Urinary bladder (tissue), 4 donors: ENCODE measurements around the gene DLG1. TPM values are rescaled to one million over a fixed set of nuclear protein-coding genes. Genes with fewer than 3 reads are reported as not detected.

Experiments used
- DNase-seq: peaks from one replicate; pipeline ENCODE4 v3.0.0-alpha.2; 2015; ENCODE audit errors: extremely low spot score
- H3K27ac ChIP-seq: one replicate; pipeline ENCODE4 v1.5.1; 2013; ENCODE audit warnings: low read depth, mild to moderate bottlenecking, moderate library complexity
- H3K36me3 ChIP-seq: one replicate; pipeline ENCODE4 v1.6.1; 2013; ENCODE audit warnings: mild to moderate bottlenecking, moderate library complexity; ENCODE audit not compliant: insufficient read depth
- H3K4me1 ChIP-seq: one replicate; pipeline ENCODE4 v1.6.1; 2013; ENCODE audit warnings: mild to moderate bottlenecking, moderate library complexity; ENCODE audit not compliant: insufficient read depth
- H3K4me3 ChIP-seq: one replicate; pipeline ENCODE4 v1.5.1; 2013; ENCODE audit warnings: low read depth, low read length
- WGBS: extraction: QIAGEN DNeasy Blood & Tissue Kit; methylation state at CpG from one replicate; pipeline ENCODE4 v1.1.7; 2013; 5-methylcytosine and 5-hydroxymethylcytosine counted together
- polyA plus RNA-seq: library from polyadenylated mRNA; stranded (reverse); fragments of 200-250 nt; gene quantifications from one replicate; pipeline ENCODE4 v1.2.3, GENCODE V29; 2013
- total RNA-seq: library from RNA; depleted of rRNA; stranded (reverse); fragments of >200 nt; gene quantifications from one replicate; pipeline ENCODE4 v1.2.3, GENCODE V29; 2014
- donor health status: healthy with polysubstance abuse.
- donor health status: healthy.

The DLG1 gene
- total and polyA plus RNA-seq, 2 donors: 27.5 to 163 TPM

DNA sequence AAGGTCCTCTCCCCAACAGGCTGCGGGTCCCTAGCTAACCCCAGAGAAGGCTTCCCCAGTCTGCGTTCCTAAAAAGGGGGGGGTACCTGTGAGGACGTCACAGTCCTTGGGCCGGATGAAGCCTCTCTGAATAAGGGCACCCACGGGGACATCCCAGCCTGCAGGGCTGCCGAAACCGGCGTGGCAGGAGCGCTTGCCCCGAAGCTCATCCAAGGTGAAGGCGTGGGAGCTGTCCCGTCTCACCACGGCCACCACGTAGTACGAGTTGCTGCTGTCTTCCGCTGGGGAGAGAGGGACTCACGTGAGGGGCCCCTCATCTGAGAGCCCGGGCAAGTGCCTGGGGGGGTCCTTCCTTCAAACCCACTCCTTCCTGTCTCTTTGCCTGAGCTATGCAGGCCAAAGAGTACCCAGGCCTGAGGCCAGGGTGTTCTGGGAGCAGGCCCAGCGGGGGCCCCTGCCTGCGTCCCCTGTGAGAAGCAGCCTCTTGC is 288.8 kb downstream of the DLG1 start:
- Histone ChIP-seq H3K27ac (no peak overlapping the region), H3K36me3 (no peaks in the 10 kb centered on the region), H3K4me3 (no peak overlapping the region), H3K4me1 (no peaks in the 10 kb centered on the region)
- 88% methylated on average over 20 of the region's 20 CpGs for WGBS
- DNase-seq: no peak

DNA sequence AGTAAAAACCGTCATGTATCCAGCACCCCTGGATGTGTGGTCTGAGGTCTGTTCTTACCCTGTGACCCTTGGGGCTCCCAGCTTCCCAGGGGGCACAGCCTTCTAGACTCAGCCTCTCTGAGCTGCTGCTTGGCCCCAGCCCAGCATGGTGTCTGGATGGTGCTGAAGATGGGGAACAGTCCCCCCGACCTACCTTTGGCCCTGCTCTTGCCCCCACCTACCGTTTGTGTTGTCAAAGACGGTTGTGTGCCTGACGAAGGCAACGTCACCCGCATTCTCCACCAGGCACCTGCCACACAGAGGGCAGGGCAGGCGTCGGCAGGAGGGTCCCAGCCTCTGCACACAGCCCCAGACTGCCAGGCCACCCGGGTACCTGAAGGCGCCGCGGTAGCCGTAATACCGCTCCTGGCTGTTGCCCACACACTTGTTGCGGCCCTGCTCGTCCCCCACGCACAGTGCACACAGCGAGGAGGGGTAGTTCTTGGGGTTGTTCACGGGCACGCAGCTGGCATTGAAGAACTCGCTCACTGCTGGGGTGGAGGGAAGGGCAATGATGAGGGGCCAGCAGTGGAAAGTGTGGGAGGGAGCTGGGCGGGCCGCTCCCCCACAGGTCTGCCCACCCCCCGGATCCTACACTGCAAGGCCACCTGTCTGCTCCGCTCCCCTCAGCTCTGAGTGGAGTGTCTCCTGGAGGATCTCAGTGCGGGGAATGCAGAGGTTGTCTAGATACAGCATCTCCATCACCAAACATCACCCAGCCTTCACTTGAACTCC is 289.8 kb downstream of the DLG1 start:
- H3K27ac ChIP-seq: no peak overlapping the region
- H3K4me1 ChIP-seq: no peaks in the 10 kb centered on the region
- 88% methylated on average over 27 of the region's 27 CpGs for WGBS
- no peaks in the 10 kb centered on the region for H3K36me3 ChIP-seq
- no peak overlapping the region for H3K4me3 ChIP-seq
- no peak for DNase-seq

DNA sequence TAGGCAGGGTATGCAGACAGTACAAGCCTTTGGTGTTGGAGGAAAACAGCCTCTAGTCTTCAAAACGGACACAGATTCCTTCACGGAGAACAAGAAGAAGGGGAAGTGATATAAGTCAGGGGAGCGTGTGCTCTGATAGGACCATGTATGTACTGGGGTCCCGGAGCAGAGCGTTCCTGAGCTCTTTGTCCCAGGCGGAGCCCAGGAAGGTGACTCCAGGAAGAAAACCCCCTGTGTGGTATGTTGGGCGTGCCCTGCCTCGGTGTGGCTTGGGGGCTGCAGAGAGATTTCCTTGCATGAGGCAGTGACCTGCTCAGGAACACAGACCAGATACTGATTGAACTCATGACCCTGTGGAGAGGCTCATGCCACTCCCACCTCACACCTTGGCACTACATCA is 290.5 kb downstream of the DLG1 start:
- Histone ChIP-seq H3K4me1 (no peaks in the 10 kb centered on the region), H3K27ac (no peak overlapping the region), H3K36me3 (no peaks in the 10 kb centered on the region), H3K4me3 (no peak overlapping the region)
- no peak for DNase-seq
- WGBS: 75% methylated on average over 8 of the region's 8 CpGs

DNA sequence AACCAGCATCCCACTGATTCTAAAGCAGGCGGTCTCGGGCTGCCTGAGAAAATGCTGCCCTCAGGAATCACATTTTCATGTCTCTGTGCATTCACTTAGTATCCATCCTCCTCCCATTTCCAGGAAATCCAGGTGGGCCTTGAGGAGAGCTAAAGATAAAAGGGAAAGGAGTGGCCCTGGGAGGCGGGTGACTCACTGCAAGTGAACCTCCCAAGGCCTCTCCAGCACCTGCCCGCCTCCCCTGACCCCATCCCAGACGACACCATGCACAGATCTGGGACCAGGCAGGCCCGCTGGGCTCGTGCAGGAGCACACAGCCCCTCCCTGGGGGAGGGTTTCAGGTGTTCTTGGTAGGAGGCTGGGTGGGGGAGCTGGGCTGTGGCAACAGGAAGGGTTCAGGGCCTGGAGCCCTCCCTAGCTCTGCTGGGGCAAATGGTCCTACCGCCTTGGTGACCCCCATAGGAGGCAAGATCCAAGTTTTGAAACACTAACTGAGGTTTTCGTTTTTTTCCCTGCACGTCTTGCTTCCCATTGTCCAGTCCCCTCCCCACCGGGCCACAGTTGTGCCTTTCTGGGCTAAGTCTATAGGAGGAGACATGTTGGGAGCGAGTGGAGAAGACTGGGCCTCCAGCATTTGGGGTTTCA is 291.0 kb downstream of the DLG1 start:
- Histone ChIP-seq H3K4me1 (no peaks in the 10 kb centered on the region), H3K36me3 (no peaks in the 10 kb centered on the region), H3K4me3 (no peak overlapping the region), H3K27ac (no peak overlapping the region)
- WGBS: 81% methylated on average over 12 of the region's 12 CpGs
- no peak for DNase-seq

DNA sequence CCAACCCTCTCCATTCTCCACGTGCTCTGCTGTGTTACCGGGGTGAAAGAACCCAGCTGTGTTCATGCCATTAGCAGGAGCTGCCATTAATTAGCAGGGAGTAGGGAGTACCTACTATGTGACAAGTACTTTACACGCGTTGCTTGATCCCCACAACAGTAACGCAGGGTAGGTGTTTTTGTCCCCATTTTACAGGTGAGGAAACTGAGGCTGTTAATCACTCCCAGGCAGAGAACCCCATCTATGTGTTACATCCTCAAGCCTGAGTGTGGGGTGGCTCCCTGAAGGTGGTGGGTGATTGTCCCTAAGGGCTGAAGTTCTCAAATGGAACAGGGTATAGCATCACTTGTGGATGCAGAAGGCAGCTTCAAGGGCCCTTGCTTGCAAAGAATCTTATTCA is 291.6 kb downstream of the DLG1 start:
- no peaks in the 10 kb centered on the region for H3K36me3 ChIP-seq
- no peak overlapping the region for H3K27ac ChIP-seq
- no peaks in the 10 kb centered on the region for H3K4me1 ChIP-seq
- H3K4me3 ChIP-seq: no peak overlapping the region
- DNase-seq: no peak
- 95% methylated on average over 5 of the region's 5 CpGs for WGBS

DNA sequence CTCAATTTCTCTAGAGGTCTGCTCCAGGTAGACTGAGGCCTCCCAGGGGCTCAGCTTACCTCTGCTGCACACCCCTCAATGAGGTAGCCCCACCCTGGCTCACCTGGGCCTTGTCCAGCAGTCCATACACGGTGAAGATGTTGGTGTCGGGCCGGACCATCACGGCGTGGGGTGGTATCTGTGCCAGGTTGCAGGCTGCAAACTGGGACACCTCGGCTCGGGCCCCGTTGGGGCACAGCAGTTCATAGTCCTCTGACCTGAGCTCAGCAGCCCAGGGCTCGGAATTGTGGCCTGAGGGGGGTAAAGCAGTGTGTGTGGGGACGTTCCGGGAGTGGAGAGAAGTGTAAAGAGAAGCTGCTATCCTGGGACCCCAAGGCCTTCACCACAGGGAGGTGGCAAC is 292.0 kb downstream of the DLG1 start:
- Histone ChIP-seq H3K27ac (no peak overlapping the region), H3K36me3 (no peaks in the 10 kb centered on the region), H3K4me1 (no peaks in the 10 kb centered on the region), H3K4me3 (no peak overlapping the region)
- no peak for DNase-seq
- WGBS: 90% methylated on average over 11 of the region's 11 CpGs

DNA sequence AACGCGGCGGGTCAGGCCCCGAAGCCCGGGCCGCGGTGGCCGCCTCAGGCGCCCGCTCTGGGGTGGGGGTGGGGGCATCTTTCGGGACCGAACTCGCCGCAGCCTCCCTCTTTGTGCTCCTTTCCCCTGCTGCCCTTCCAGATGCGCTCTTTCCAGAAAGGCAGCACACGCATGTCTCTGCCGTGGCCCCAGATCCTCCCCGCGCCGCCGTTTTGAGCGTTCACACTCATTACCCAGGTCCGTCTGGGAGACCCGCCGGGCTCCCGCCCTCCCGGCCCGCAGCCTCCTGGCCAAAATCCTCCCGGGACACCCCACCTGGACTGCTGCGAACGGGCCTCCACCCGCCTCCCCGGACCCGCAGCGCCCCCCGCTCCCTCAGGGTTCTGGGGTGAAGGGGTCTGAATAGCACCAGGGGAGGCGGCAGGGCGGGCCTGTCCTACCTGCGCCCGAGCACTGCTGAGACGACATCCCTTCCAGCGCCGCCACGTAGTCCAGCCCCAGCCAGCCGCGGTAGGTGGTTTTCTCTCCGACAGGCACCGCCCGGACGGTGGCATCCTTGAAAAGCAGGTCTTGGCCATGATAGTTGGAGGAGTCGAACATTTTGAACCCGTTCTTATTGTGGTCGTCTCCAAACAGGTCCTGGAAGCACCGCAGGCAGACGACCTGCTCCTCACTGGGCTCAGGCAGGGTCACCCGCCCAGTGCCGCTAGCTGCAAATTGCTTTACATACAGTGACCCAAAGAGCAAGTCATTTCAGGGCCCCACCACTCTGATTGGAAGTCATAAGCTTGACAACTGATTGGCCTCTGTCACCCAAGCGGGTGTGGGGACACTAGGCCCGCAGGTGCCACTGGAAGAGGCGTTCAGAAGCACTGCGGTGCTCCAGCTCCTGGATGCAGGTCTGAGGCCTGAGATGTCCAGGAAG is 294.7 kb downstream of the DLG1 start:
- Histone ChIP-seq H3K4me3 (peak overlapping the region; percentile 64), H3K36me3 (no peaks in the 10 kb centered on the region), H3K4me1 (no peaks in the 10 kb centered on the region), H3K27ac (no peak overlapping the region)
- DNase-seq: no peak
- 23% methylated on average over 61 of the region's 61 CpGs for WGBS

DNA sequence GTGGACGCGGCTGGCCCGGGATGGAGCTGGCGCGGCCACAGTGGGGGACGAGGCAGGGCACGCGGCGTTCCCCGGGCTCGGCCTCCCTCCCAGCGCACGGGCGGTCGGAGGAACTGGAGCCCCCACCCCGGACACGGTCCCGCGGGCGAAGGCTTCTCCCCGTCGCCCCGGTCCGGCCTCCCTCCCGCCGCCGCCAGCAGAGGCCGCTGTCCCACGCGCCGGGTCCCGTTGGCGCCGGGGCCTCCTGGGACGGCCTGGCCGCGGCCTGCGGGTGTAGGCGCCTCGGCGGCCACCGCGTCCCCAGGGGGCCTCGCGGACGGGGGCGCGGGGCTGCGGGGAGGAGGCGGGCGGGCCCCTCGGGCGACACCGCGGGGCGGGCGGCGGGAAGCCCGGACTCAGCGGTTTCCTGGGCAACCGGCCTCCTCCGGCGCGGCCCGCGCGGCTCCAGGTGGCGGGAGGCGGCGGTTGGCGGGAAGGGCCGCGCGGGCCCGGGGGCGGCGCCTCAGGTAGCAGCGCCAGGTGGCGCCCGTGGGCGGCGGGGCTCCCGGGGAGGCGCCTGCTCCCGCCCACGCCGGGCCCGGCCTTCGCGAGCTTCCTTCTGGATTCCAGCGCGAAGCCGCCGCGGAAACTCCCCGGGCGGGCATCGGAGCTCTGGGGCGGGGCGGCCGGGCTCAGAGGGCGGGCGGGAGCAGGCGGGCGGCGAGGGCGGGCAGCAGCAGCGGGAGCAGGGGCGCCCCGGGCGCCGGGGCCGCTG is 295.5 kb downstream of the DLG1 start:
- no peak for DNase-seq
- under 1% methylated on average over 113 of the region's 113 CpGs for WGBS

DNA sequence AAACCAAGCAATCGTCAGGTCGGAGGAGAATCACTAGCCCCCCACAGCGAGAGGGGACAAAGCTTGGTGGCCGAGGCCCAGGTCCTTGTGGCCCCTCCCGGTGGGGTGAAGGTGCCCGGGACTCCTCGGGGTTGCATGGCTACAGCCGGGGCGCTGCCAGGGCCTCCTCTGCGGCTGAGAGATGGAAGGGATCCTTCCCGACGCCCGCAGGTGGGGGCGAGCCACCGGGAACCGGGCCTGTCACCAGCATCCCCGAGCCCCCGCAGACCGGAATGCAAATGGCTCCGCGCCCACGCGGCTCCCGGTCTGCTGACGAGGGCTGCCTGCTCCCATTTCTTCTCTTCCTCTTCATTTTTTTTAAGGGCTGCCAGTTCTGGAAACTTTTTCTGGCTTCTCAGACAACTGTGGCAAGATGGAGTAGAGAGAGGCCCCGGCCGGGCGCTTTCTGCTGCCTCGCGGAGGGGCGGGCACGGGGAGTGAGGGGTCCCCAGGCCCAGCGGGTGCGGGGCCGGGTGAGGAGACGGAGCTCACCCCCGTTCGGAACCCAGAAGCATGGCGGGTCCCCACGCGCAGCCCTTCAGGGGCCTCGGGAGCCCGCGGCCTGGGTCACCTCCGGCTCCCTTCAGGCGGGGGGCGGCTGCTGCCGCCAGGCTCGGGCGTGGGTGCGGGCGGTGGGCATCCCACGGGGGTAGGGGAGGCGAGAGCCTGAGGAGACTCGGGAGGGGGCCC is 296.3 kb downstream of the DLG1 start:
- peak overlapping the region; percentile 86 for H3K27ac ChIP-seq
- no peaks in the 10 kb centered on the region for H3K36me3 ChIP-seq
- DNase-seq: no peak
- H3K4me1 ChIP-seq: no peaks in the 10 kb centered on the region
- H3K4me3 ChIP-seq: peak overlapping the region; percentile 64
- 25% methylated on average over 55 of the region's 55 CpGs for WGBS

More for the DNA sequence above, 295.5 kb downstream of the DLG1 start:
- H3K4me3 ChIP-seq: peak overlapping the region; percentile 64
- no peaks in the 10 kb centered on the region for H3K36me3 ChIP-seq
- no peaks in the 10 kb centered on the region for H3K4me1 ChIP-seq
- peak overlapping the region; percentile 86 for H3K27ac ChIP-seq

DNA sequence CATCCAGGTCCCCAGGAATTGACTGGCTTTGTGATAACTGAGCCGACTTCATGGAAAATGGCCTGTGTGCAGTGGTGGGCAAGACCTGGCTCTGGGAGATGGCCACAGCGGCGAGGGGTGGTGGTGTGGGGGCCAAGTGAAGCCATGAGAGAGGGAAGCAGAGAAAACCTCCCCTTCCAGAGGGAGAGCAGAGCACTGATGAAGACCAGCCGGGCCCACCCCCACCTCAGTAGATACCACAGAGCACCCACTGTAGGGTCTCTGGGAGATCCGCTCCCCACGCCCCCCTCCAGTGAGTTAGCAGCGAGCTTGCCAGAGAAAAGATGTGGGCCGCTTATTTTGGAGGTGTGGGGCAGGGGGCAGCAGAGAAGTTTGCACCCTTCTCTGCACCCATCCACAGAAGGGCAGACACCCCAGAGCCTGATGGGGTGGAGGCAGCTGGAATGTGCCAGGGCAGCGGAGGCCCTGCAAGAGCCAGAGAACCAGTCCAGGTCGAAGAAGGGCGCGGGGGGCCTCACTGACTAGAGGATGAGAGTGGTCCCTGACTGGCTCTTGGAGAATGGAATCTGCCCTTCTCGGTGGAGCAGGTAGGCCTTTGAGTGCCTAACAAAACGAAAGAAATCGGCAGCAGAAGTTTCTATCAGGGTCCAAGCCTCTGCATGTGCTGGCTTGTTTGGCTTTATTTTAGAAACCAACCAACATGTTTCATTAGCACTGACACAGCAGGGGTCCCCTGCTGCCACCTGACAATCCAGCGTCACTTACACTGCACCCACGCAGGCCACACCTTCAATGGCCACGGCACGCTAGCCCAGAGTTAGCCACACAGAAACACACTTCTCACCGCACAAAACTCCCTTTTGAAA is 297.1 kb downstream of the DLG1 start:
- 93% methylated on average over 20 of the region's 20 CpGs for WGBS
- DNase-seq: no peak
- Histone ChIP-seq H3K27ac (peak overlapping the region; percentile 69), H3K4me1 (no peaks in the 10 kb centered on the region), H3K4me3 (no peak overlapping the region), H3K36me3 (no peaks in the 10 kb centered on the region)

DNA sequence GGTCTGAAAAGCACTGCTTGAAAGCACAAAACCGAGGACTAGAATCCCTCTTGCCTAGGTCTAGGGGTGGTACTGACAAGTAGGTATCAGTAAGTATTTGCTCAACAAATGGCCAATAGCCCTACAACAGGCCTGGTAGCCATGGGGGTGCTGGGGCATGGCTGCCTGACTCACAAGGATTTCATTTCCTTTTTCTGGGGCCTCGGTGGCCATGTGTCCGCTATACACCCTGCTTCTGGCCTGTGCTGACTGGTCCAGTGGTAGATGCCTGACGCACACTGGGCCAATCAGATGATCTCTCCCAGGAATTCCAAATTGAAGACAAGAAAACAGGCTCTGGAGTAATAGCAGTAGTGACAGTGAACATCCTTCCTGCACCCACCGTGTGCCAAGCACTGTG is 298.2 kb downstream of the DLG1 start:
- no peak for DNase-seq
- WGBS: 84% methylated on average over 5 of the region's 5 CpGs

More for the DNA sequence above, 298.2 kb downstream of the DLG1 start:
- no peak overlapping the region for H3K27ac ChIP-seq
- H3K4me3 ChIP-seq: no peak overlapping the region
- no peaks in the 10 kb centered on the region for H3K4me1 ChIP-seq
- H3K36me3 ChIP-seq: no peaks in the 10 kb centered on the region
